ENCODE data around the gene ADAMTSL3. TPM values are rescaled to one million over a fixed set of nuclear protein-coding genes. Genes with fewer than 3 reads are reported as not detected.

ADAMTSL3 gene
- polyA plus RNA-seq, 1 of the 3 experiments (the other 2 are of a cell fraction), result 0.02 TPM

DNA sequence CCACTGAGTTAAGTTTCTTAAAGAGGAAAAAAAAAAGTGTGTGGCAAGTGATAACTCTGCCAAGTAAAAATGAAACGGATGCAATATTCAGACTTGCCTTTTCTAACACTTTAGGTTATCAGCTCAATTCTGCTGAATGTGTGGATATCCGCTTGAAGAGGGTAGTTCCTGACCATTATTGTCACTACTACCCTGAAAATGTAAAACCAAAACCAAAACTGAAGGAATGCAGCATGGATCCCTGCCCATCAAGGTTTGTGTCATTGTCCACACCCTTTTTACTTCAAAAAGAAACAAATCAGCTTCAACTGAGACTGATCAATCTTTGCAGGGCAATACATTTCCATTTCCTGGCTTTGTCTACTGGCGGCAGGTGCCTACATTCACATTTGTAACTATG, 236.1 kb downstream of the ADAMTSL3 start:
- Histone ChIP-seq H3K4me3 (ENCODE audit: low read depth in 2 of 2, low read length in 1 of 2) (no peak overlapping the region), H3K9me2 (no peaks in the 10 kb centered on the region), H3K27me3 (ENCODE audit: insufficient read depth) (peaks cover 4% of the 10 kb centered on the region; the same call in 1 of the 2 replicates), H3K4me2 (no peak overlapping the region), H2AFZ (ENCODE audit: low read depth) (no peak overlapping the region), H3K9me3 (no peaks in the 10 kb centered on the region), H3K4me1 (ENCODE audit: control insufficient read depth in 1 of 2, insufficient read depth in 2 of 2, low read depth in 1 of 2, low read length in 1 of 2) (no peaks in the 10 kb centered on the region; a peak in 1 of 4 replicates), H4K20me1 (ENCODE audit: insufficient read depth) (no peaks in the 10 kb centered on the region), H3K36me3 (replicated peaks in 1 of 2; ENCODE audit: control insufficient read depth in 1 of 2, insufficient read depth in 2 of 2, low read length in 1 of 2) (no peaks in the 10 kb centered on the region), H3K9ac (no peak overlapping the region), H3K27ac (ENCODE audit: low read depth in 2 of 2, low read length in 1 of 2) (no peak overlapping the region), H3F3A (replicated peaks; ENCODE audit: insufficient read depth) (no peaks in the 10 kb centered on the region), H3K79me2 (ENCODE audit: insufficient read depth) (no peaks in the 10 kb centered on the region)
- ChIA-PET POLR2A (no interaction called here), CTCF (interaction anchor here (0.6 kb wide), 1 partner anchor 20 kb away, joined by 3 read pairs; no protein-coding TSS in a partner anchor)
- WGBS (ENCODE audit: low lambda C conversion rate), result 38% methylated on average over 3 of the region's 3 CpGs
- no peak for DNase-seq
- TF ChIP-seq MXI1 (IDR thresholded peaks at IDR 0.05; ENCODE audit: low read depth, low read length) (no peak), ZBTB33 (IDR thresholded peaks at IDR 0.05; ENCODE audit: borderline replicate concordance, low read depth) (no peak), MEF2A (IDR thresholded peaks at IDR 0.05; ENCODE audit: borderline replicate concordance, low read depth) (no peak), EP300 (IDR thresholded peaks at IDR 0.05; ENCODE audit: borderline replicate concordance in 1 of 2, low read depth in 1 of 2, low read length in 1 of 2) (no peak), MAX (IDR thresholded peaks at IDR 0.05; ENCODE audit: low read depth) (no peak), RCOR1 (IDR thresholded peaks at IDR 0.05; ENCODE audit: low read length) (no peak), SIN3A (IDR thresholded peaks at IDR 0.05; ENCODE audit: borderline replicate concordance, low read depth, low read length) (no peak)

DNA sequence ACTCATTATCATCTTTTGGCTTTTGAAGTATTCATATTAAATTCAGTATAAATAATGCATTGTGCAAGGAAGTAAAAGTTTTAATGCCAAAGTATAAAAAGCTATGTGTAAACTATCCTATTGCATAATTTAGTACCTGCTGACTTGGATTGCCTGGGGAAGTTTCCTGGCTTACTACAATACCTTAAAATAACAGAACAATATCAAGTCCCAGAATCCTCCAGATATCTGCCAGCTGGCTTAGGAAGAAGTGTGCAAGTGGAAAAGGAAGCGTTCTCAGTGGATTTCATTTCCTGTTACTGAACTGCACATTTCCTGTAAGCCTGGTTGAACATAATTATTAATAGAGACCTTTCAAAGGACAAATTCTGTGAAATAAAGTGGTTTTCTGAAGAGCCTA, 236.7 kb downstream of the ADAMTSL3 start:
- ChIA-PET CTCF (interaction anchor here (0.6 kb wide), 1 partner anchor 21 kb away, joined by 3 read pairs; no protein-coding TSS in a partner anchor), POLR2A (no interaction called here)
- no peak for DNase-seq
- no peak overlapping the region for H3K4me2 ChIP-seq
- H3K27ac ChIP-seq (ENCODE audit: low read depth in 2 of 2, low read length in 1 of 2), result no peak overlapping the region
- no peak overlapping the region for H2AFZ ChIP-seq (ENCODE audit: low read depth)
- 15% methylated on average over 1 of the region's 1 CpG for WGBS (ENCODE audit: low lambda C conversion rate)
- H3K9me2 ChIP-seq, result no peaks in the 10 kb centered on the region
- H3K9me3 ChIP-seq, result no peaks in the 10 kb centered on the region
- H3K9ac ChIP-seq, result no peak overlapping the region
- H3F3A ChIP-seq (replicated peaks; ENCODE audit: insufficient read depth), result no peaks in the 10 kb centered on the region
- peaks cover 4% of the 10 kb centered on the region; the same call in 1 of the 2 replicates for H3K27me3 ChIP-seq (ENCODE audit: insufficient read depth)
- H4K20me1 ChIP-seq (ENCODE audit: insufficient read depth), result no peaks in the 10 kb centered on the region
- no peaks in the 10 kb centered on the region for H3K79me2 ChIP-seq (ENCODE audit: insufficient read depth)
- TF ChIP-seq NRF1 (IDR thresholded peaks at IDR 0.05; ENCODE audit: low read depth, low read length), result no peak
- no peak for TF ChIP-seq TEAD4 (IDR thresholded peaks at IDR 0.05; ENCODE audit: borderline replicate concordance, insufficient read depth)
- TF ChIP-seq FOXJ3 (CRISPR knock-in tag; IDR thresholded peaks at IDR 0.05), result no peak
- no peak for TF ChIP-seq TCF12 (IDR thresholded peaks at IDR 0.05)
- TF ChIP-seq GABPA (IDR thresholded peaks at IDR 0.05; ENCODE audit: low read depth), result no peak
- TF ChIP-seq YY1 (IDR thresholded peaks at IDR 0.05; ENCODE audit: low read depth), result no peak
- no peak for TF ChIP-seq SMC3 (IDR thresholded peaks at IDR 0.05; ENCODE audit: low read depth, low read length)
- TF ChIP-seq, protein P1, sequence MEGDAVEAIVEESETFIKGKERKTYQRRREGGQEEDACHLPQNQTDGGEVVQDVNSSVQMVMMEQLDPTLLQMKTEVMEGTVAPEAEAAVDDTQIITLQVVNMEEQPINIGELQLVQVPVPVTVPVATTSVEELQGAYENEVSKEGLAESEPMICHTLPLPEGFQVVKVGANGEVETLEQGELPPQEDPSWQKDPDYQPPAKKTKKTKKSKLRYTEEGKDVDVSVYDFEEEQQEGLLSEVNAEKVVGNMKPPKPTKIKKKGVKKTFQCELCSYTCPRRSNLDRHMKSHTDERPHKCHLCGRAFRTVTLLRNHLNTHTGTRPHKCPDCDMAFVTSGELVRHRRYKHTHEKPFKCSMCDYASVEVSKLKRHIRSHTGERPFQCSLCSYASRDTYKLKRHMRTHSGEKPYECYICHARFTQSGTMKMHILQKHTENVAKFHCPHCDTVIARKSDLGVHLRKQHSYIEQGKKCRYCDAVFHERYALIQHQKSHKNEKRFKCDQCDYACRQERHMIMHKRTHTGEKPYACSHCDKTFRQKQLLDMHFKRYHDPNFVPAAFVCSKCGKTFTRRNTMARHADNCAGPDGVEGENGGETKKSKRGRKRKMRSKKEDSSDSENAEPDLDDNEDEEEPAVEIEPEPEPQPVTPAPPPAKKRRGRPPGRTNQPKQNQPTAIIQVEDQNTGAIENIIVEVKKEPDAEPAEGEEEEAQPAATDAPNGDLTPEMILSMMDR (IDR thresholded peaks at IDR 0.05), result no peak
- no peak for TF ChIP-seq POLR2AphosphoS5 (IDR thresholded peaks at IDR 0.05; ENCODE audit: low read depth, low read length)
- TF ChIP-seq RAD21 (IDR thresholded peaks at IDR 0.05; ENCODE audit: low read length), result no peak
- TF ChIP-seq JUND (IDR thresholded peaks at IDR 0.05), result no peak
- no peak for TF ChIP-seq FOSL2 (IDR thresholded peaks at IDR 0.05; ENCODE audit: borderline replicate concordance, low read depth)
- TF ChIP-seq, protein P2, sequence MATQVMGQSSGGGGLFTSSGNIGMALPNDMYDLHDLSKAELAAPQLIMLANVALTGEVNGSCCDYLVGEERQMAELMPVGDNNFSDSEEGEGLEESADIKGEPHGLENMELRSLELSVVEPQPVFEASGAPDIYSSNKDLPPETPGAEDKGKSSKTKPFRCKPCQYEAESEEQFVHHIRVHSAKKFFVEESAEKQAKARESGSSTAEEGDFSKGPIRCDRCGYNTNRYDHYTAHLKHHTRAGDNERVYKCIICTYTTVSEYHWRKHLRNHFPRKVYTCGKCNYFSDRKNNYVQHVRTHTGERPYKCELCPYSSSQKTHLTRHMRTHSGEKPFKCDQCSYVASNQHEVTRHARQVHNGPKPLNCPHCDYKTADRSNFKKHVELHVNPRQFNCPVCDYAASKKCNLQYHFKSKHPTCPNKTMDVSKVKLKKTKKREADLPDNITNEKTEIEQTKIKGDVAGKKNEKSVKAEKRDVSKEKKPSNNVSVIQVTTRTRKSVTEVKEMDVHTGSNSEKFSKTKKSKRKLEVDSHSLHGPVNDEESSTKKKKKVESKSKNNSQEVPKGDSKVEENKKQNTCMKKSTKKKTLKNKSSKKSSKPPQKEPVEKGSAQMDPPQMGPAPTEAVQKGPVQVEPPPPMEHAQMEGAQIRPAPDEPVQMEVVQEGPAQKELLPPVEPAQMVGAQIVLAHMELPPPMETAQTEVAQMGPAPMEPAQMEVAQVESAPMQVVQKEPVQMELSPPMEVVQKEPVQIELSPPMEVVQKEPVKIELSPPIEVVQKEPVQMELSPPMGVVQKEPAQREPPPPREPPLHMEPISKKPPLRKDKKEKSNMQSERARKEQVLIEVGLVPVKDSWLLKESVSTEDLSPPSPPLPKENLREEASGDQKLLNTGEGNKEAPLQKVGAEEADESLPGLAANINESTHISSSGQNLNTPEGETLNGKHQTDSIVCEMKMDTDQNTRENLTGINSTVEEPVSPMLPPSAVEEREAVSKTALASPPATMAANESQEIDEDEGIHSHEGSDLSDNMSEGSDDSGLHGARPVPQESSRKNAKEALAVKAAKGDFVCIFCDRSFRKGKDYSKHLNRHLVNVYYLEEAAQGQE (IDR thresholded peaks at IDR 0.05; ENCODE audit: low read depth, low read length), result no peak
- TF ChIP-seq EZH2phosphoT487 (IDR thresholded peaks at IDR 0.05; ENCODE audit: borderline replicate concordance, low read depth), result no peak
- no peak for TF ChIP-seq RCOR1 (IDR thresholded peaks at IDR 0.05; ENCODE audit: low read length)
- no peak overlapping the region for H3K4me3 ChIP-seq (ENCODE audit: low read depth in 2 of 2, low read length in 1 of 2)
- no peaks in the 10 kb centered on the region; a peak in 1 of 4 replicates for H3K4me1 ChIP-seq (ENCODE audit: control insufficient read depth in 1 of 2, insufficient read depth in 2 of 2, low read depth in 1 of 2, low read length in 1 of 2)
- H3K36me3 ChIP-seq (replicated peaks in 1 of 2; ENCODE audit: control insufficient read depth in 1 of 2, insufficient read depth in 2 of 2, low read length in 1 of 2), result no peaks in the 10 kb centered on the region

Measured in SK-N-SH (cell line).